Loucy (cell line): ENCODE data around the gene POLD4.

ENCODE experiments used
- H2AFZ ChIP-seq: fragments of 200-600 bp; sonication (generic); 2 replicates; pipeline ENCODE4 v1.6.0; 2016; ENCODE audit warnings: antibody characterized with exemption, mild to moderate bottlenecking, low read length, moderate library complexity
- H3F3A ChIP-seq: fragments of 200-600 bp; 2 replicates; pipeline ENCODE4 v1.6.0; 2016; ENCODE audit warnings: antibody characterized with exemption, low read depth, mild to moderate bottlenecking
- H3K27me3 ChIP-seq: fragments of 200-600 bp; sonication (generic); 2 replicates; pipeline ENCODE4 v1.6.1; 2014; ENCODE audit warnings: low read length, mild to moderate bottlenecking; ENCODE audit not compliant: insufficient read depth, poor library complexity, severe bottlenecking
- H3K36me3 ChIP-seq: fragments of 200-600 bp; sonication (generic); 2 replicates; pipeline ENCODE4 v1.6.1; 2016; ENCODE audit warnings: low read length; ENCODE audit not compliant: insufficient read depth
- H3K4me1 ChIP-seq: fragments of 200-600 bp; sonication (generic); 2 replicates; pipeline ENCODE4 v1.5.1; 2014; ENCODE audit warnings: low read length, mild to moderate bottlenecking; ENCODE audit not compliant: insufficient read depth, poor library complexity, severe bottlenecking
- H3K4me2 ChIP-seq: fragments of 200-600 bp; sonication (generic); 2 replicates; pipeline ENCODE4 v1.6.0; 2014; ENCODE audit warnings: antibody characterized with exemption, low read length, low read depth, mild to moderate bottlenecking; ENCODE audit not compliant: poor library complexity, severe bottlenecking
- H3K4me3 ChIP-seq: fragments of 200-600 bp; sonication (generic); 2 replicates; pipeline ENCODE4 v1.5.1; 2014; ENCODE audit warnings: low read length, mild to moderate bottlenecking, mixed read lengths; ENCODE audit not compliant: poor library complexity, severe bottlenecking
- H3K79me2 ChIP-seq: fragments of 200-600 bp; sonication (generic); 2 replicates; pipeline ENCODE4 v1.6.1; 2014; ENCODE audit warnings: low read length; ENCODE audit not compliant: insufficient read depth
- H3K9ac ChIP-seq: fragments of 200-600 bp; sonication (generic); 2 replicates; pipeline ENCODE4 v1.6.0; 2014; ENCODE audit warnings: mild to moderate bottlenecking, low read depth, low read length, moderate library complexity; ENCODE audit not compliant: poor library complexity, severe bottlenecking
- H3K9me2 ChIP-seq: fragments of 200-600 bp; sonication (generic); replicated peaks from 2 replicates; pipeline ENCODE4 v1.6.1; 2016; ENCODE audit warnings: low read depth, low read length, mixed read lengths
- H3K9me3 ChIP-seq: fragments of 200-600 bp; sonication (generic); 2 replicates; pipeline ENCODE4 v1.6.1; 2014; ENCODE audit warnings: mild to moderate bottlenecking, antibody characterized with exemption, low read length, low read depth; ENCODE audit not compliant: insufficient read depth
- H4K20me1 ChIP-seq: fragments of 200-600 bp; sonication (generic); 2 replicates; pipeline ENCODE4 v1.6.0; 2014; ENCODE audit warnings: antibody characterized with exemption, low read length, mild to moderate bottlenecking; ENCODE audit not compliant: insufficient read depth, poor library complexity, severe bottlenecking
- EZH2phosphoT487 ChIP-seq: fragments of 200-600 bp; IDR thresholded peaks from 2 replicates; pipeline ENCODE4 v1.6.1; 2018; ENCODE audit warnings: antibody characterized with exemption, mild to moderate bottlenecking, moderate library complexity, borderline replicate concordance
- TF ChIP-seq, protein P1 (sequence below): fragments of 200-600 bp; sonication (generic); conservative IDR thresholded peaks from 2 replicates; pipeline ENCODE4 v1.5.1; 2014; ENCODE audit warnings: mild to moderate bottlenecking, antibody characterized with exemption, low read length

POLD4 gene

DNA sequence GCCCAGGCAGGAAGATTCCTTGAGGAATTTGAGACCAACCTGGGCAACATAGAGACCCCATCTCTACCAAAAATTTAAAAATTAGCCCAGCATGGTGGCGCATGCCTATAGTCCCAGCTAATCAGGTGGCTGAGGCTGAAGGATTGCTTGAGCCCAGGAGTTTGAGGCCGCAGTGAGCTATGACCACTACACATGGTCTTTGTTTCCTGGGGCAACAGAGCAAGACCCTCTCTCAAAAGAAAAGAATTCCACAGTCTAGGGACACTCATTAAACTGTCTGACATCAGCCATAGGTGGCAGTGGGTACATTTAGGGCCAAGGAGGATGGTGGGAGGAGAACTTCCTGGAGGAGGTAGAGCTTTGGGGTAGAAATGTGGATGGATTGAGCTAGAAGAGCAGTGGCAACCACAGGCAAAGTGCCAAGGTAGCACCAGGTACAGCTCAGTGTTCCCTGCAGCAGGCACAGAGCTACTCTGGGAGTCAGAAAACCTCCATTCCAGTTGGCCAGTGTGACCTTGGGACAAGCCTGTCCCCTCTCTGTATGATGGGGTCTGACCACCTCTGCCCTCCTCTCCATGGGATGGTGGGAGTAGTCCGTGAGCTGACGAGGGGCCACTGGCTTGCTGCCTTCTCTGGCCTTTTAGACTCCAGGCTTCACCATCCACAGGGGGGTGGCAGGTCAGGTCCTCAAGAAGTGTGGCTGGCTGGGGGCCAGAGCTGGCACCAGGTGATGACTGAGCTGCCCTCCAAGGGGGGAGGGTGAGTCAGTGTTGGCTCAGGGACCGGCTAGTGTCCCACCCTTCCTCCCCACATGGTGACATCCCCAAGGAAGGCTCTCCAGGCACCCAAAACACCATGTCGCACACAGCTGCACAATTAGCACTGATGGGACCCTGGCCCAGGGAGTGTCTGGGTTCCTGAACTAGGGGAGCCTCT is 23.8 kb upstream of the POLD4 start:
- Histone ChIP-seq H3K36me3 (no peaks in the 10 kb centered on the region), H3K4me1 (peaks cover 25% of the 10 kb centered on the region), H3K79me2 (no peaks in the 10 kb centered on the region), H3K4me3 (no peak overlapping the region), H3K4me2 (no peak overlapping the region), H3K9ac (no peak overlapping the region), H4K20me1 (no peaks in the 10 kb centered on the region), H3F3A (no peaks in the 10 kb centered on the region), H3K27me3 (no peaks in the 10 kb centered on the region), H3K9me3 (no peaks in the 10 kb centered on the region), H2AFZ (no peak overlapping the region), H3K9me2 (no peaks in the 10 kb centered on the region)
- TF ChIP-seq EZH2phosphoT487: no peak
- TF ChIP-seq, protein P1, sequence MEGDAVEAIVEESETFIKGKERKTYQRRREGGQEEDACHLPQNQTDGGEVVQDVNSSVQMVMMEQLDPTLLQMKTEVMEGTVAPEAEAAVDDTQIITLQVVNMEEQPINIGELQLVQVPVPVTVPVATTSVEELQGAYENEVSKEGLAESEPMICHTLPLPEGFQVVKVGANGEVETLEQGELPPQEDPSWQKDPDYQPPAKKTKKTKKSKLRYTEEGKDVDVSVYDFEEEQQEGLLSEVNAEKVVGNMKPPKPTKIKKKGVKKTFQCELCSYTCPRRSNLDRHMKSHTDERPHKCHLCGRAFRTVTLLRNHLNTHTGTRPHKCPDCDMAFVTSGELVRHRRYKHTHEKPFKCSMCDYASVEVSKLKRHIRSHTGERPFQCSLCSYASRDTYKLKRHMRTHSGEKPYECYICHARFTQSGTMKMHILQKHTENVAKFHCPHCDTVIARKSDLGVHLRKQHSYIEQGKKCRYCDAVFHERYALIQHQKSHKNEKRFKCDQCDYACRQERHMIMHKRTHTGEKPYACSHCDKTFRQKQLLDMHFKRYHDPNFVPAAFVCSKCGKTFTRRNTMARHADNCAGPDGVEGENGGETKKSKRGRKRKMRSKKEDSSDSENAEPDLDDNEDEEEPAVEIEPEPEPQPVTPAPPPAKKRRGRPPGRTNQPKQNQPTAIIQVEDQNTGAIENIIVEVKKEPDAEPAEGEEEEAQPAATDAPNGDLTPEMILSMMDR: no peak

DNA sequence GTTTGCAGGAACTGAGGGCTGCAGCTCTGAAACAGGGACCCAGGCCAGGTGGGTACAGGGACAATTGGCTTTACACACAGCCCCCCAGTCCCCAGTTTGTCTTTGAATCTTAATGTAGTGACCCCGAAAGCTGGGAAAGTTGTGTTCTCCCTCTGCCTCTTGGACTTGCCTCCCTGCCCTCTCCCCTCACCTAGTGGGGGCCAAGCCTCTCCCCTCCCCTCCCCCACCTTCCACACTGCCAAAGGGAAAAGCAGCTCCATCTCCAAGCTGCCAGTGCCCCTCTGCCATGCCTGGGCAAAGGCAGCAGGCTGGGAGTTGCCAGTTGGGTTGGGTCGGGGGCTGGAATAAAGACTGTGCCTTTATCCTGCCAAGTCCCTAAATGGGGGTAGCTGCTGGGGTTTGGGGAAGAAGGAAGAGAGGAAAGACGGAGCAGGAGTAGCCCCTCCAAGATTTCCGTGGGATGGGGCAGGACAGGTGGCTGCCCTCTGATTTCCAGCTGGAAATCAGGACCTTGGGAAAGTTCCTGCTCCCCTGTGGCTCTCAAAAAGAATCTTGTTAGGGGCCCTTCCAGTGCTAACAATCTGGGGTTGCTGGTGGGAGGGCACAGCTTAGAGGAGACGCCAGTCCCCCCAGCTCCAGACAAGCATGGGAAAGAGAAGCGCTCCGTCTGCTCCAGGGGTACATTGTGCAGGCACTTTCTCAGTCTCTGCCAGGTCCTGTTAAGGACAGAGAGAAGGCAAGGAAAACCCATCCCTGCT is 22.9 kb upstream of the POLD4 start:
- Histone ChIP-seq H3K9me2 (no peaks in the 10 kb centered on the region), H3K79me2 (0 out of 2 replicates have a peak, but pooled peaks cover 4% of the 10 kb centered on the region), H3K36me3 (no peaks in the 10 kb centered on the region), H3K4me2 (no peak overlapping the region), H3K27me3 (no peaks in the 10 kb centered on the region), H3F3A (no peaks in the 10 kb centered on the region), H4K20me1 (no peaks in the 10 kb centered on the region), H3K4me1 (peaks cover 34% of the 10 kb centered on the region), H3K9me3 (no peaks in the 10 kb centered on the region), H2AFZ (no peak overlapping the region), H3K9ac (no peak overlapping the region), H3K4me3 (no peak overlapping the region)
- TF ChIP-seq, protein P1: no peak
- no peak for TF ChIP-seq EZH2phosphoT487

DNA sequence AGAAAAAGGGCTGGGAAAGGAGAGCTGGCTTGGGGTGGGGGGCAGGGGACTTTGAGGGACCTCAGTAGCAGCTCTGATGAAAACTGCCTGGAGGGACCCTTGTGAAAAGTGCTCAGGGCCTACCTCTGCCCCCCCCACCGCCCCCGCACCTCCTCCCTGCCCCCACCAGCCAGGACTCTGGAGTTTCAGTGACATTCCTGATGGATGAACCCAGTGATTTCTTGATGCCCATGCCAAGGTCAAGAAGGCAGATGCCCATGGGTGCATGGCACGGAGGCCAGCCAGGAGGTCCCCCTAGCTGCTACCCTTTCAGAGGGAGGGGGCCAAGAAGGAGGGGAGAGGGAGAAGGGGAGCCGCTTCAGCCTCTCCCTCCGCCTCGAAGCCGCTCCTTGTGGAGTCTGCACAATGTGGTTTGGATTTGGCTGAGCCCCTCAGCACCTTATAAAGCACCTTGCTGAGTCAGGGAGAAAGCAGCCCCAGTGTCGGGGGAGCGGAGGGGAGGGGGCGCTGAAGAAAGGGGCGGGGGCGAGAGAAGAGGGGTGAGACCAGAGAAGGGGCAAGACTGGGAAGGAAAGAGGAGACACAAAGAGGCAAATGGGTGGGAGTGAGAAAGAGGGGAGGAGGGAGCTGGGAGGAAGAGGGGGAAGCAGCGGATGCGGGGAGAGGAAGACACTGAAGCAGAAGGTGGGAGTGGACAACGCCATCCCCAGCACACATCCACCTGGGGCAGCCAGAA is 22.1 kb upstream of the POLD4 start:
- no peaks in the 10 kb centered on the region for H3F3A ChIP-seq
- H4K20me1 ChIP-seq: no peaks in the 10 kb centered on the region
- H3K79me2 ChIP-seq: peaks cover 4% of the 10 kb centered on the region; the same call in 1 of the 2 replicates
- peaks cover 41% of the 10 kb centered on the region for H3K4me1 ChIP-seq
- H3K36me3 ChIP-seq: no peaks in the 10 kb centered on the region
- H3K27me3 ChIP-seq: no peaks in the 10 kb centered on the region
- no peaks in the 10 kb centered on the region for H3K9me2 ChIP-seq
- no peak overlapping the region for H3K4me2 ChIP-seq
- no peak for TF ChIP-seq EZH2phosphoT487
- TF ChIP-seq, protein P1: no peak
- H3K9ac ChIP-seq: no peak overlapping the region
- no peak overlapping the region for H2AFZ ChIP-seq
- no peak overlapping the region for H3K4me3 ChIP-seq
- no peaks in the 10 kb centered on the region for H3K9me3 ChIP-seq
